ENCODE measurements around the gene PCSK2. TPM values are rescaled to one million over a fixed set of nuclear protein-coding genes. Genes with fewer than 3 reads are reported as not detected.

Gene PCSK2
- total and polyA plus RNA-seq, 4 donors: 0.08 to 0.14 (median 0.09) TPM; not detected in 1

DNA sequence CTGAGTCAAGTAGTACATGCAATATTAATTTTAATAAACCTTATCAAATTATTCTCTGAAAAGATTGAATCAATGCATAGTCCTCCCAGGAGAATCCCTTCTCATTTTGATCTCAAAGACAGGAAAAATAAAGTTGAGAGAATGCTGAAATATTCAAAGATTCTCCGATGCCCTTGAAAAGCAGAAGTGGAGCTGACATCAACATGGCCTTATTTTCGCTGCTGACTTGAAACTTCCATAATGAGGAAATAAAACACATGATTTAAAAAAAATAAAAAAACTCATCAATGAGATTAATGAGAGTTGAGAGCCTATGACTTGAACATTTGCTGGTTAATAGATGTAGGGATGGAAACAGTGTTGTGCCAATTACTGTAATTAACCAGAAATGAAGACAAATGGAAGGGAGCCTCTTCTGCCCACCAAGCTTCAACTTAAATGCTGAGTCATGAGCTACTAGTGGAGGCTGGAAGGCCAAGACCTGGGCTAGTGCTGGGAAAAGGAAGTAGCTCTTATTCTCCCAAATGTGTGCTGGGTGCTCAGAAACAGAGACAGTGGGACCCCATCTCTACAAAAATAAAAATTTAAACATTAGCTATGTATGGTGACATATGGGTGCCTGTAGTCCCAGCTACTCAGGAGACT lies 164.4 kb downstream of the PCSK2 start:
- Histone ChIP-seq H3K9ac (ENCODE audit: low read depth in 1 of 2, low read length in 2 of 2) (no peak overlapping the region), H3K36me3 (ENCODE audit: control insufficient read depth in 4 of 4, insufficient read depth in 3 of 4, low read depth in 1 of 4, low read length in 3 of 4) (no peaks in the 10 kb centered on the region), H3K9me3 (ENCODE audit: control insufficient read depth in 4 of 4, low read length in 3 of 4) (no peaks in the 10 kb centered on the region), H3K27ac (ENCODE audit: low read depth in 1 of 2, low read length in 2 of 2) (no peak overlapping the region), H3K4me3 (ENCODE audit: low read depth in 1 of 3, low read length in 3 of 3) (no peak overlapping the region), H3K27me3 (ENCODE audit: control insufficient read depth in 4 of 4, insufficient read depth in 4 of 4, low read length in 3 of 4) (peaks cover 0 to 4% (median 1%) of the 10 kb centered on the region in 4 donors), H3K4me1 (ENCODE audit: control insufficient read depth in 4 of 4, insufficient read depth in 4 of 4, low read length in 3 of 4) (no peaks in the 10 kb centered on the region)
- WGBS: 80% methylated on average over 2 of the region's 2 CpGs
- TF ChIP-seq HNF4A (conservative IDR thresholded peaks at IDR 0.05) (no peak), JUND (IDR thresholded peaks at IDR 0.05) (no peak), TAF1 (conservative IDR thresholded peaks at IDR 0.05) (no peak)
- DNase-seq (ENCODE audit: low spot score): no peak

DNA sequence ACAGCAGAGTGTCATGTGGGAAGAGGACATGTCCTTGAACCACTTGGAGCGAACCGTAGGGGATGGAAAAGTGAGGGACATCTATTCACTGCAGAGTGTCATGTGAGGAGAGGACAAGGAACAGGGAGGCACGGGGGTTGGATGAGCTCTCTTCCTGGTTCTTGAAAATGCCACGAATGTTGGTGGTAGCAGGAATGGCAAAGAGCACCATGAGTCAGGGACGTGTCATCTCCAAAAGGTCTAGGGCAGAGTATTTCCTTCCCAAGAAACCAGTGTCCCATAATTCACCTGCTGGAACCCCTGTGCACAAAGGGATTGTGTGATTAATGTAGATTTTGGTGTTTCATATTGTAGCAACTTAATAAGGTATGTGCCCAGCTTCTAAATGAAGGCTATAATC lies 167.6 kb downstream of the PCSK2 start:
- DNase-seq (ENCODE audit: low spot score): no peak
- H3K36me3 ChIP-seq (ENCODE audit: control insufficient read depth in 4 of 4, insufficient read depth in 3 of 4, low read depth in 1 of 4, low read length in 3 of 4): no peaks in the 10 kb centered on the region
- no peak overlapping the region for H3K4me3 ChIP-seq (ENCODE audit: low read depth in 1 of 3, low read length in 3 of 3)
- WGBS: 63% methylated on average over 5 of the region's 5 CpGs
- peaks cover 0 to under 1% (median 0%) of the 10 kb centered on the region in 4 donors for H3K27me3 ChIP-seq (ENCODE audit: control insufficient read depth in 4 of 4, insufficient read depth in 4 of 4, low read length in 3 of 4)
- no peaks in the 10 kb centered on the region for H3K4me1 ChIP-seq (ENCODE audit: control insufficient read depth in 4 of 4, insufficient read depth in 4 of 4, low read length in 3 of 4)
- H3K27ac ChIP-seq (ENCODE audit: low read depth in 1 of 2, low read length in 2 of 2): no peak overlapping the region
- H3K9me3 ChIP-seq (ENCODE audit: control insufficient read depth in 4 of 4, low read length in 3 of 4): no peaks in the 10 kb centered on the region
- no peak overlapping the region for H3K9ac ChIP-seq (ENCODE audit: low read depth in 1 of 2, low read length in 2 of 2)
- no peak for TF ChIP-seq HNF4A (conservative IDR thresholded peaks at IDR 0.05)
- TF ChIP-seq, protein P1, sequence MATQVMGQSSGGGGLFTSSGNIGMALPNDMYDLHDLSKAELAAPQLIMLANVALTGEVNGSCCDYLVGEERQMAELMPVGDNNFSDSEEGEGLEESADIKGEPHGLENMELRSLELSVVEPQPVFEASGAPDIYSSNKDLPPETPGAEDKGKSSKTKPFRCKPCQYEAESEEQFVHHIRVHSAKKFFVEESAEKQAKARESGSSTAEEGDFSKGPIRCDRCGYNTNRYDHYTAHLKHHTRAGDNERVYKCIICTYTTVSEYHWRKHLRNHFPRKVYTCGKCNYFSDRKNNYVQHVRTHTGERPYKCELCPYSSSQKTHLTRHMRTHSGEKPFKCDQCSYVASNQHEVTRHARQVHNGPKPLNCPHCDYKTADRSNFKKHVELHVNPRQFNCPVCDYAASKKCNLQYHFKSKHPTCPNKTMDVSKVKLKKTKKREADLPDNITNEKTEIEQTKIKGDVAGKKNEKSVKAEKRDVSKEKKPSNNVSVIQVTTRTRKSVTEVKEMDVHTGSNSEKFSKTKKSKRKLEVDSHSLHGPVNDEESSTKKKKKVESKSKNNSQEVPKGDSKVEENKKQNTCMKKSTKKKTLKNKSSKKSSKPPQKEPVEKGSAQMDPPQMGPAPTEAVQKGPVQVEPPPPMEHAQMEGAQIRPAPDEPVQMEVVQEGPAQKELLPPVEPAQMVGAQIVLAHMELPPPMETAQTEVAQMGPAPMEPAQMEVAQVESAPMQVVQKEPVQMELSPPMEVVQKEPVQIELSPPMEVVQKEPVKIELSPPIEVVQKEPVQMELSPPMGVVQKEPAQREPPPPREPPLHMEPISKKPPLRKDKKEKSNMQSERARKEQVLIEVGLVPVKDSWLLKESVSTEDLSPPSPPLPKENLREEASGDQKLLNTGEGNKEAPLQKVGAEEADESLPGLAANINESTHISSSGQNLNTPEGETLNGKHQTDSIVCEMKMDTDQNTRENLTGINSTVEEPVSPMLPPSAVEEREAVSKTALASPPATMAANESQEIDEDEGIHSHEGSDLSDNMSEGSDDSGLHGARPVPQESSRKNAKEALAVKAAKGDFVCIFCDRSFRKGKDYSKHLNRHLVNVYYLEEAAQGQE (IDR thresholded peaks at IDR 0.05): no peak
- TF ChIP-seq, protein P2, sequence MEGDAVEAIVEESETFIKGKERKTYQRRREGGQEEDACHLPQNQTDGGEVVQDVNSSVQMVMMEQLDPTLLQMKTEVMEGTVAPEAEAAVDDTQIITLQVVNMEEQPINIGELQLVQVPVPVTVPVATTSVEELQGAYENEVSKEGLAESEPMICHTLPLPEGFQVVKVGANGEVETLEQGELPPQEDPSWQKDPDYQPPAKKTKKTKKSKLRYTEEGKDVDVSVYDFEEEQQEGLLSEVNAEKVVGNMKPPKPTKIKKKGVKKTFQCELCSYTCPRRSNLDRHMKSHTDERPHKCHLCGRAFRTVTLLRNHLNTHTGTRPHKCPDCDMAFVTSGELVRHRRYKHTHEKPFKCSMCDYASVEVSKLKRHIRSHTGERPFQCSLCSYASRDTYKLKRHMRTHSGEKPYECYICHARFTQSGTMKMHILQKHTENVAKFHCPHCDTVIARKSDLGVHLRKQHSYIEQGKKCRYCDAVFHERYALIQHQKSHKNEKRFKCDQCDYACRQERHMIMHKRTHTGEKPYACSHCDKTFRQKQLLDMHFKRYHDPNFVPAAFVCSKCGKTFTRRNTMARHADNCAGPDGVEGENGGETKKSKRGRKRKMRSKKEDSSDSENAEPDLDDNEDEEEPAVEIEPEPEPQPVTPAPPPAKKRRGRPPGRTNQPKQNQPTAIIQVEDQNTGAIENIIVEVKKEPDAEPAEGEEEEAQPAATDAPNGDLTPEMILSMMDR (IDR thresholded peaks at IDR 0.05; ENCODE audit: low read depth, low read length, missing input control): no peak
- TF ChIP-seq YY1 (IDR thresholded peaks at IDR 0.05): no peak
- TF ChIP-seq SP1 (IDR thresholded peaks at IDR 0.05): no peak
- no peak for TF ChIP-seq RAD21 (IDR thresholded peaks at IDR 0.05)
- TF ChIP-seq RXRA (IDR thresholded peaks at IDR 0.05): no peak
- no peak for TF ChIP-seq HNF4G (IDR thresholded peaks at IDR 0.05)
- no peak for TF ChIP-seq FOXA2 (IDR thresholded peaks at IDR 0.05)
- no peak for TF ChIP-seq JUND (IDR thresholded peaks at IDR 0.05)
- TF ChIP-seq GABPA (IDR thresholded peaks at IDR 0.05 in 1 of 2, conservative IDR thresholded peaks at IDR 0.05 in 1 of 2): no peak
- no peak for TF ChIP-seq EGR1 (IDR thresholded peaks at IDR 0.05; ENCODE audit: low read depth in 2 of 2)
- TF ChIP-seq, protein P3, sequence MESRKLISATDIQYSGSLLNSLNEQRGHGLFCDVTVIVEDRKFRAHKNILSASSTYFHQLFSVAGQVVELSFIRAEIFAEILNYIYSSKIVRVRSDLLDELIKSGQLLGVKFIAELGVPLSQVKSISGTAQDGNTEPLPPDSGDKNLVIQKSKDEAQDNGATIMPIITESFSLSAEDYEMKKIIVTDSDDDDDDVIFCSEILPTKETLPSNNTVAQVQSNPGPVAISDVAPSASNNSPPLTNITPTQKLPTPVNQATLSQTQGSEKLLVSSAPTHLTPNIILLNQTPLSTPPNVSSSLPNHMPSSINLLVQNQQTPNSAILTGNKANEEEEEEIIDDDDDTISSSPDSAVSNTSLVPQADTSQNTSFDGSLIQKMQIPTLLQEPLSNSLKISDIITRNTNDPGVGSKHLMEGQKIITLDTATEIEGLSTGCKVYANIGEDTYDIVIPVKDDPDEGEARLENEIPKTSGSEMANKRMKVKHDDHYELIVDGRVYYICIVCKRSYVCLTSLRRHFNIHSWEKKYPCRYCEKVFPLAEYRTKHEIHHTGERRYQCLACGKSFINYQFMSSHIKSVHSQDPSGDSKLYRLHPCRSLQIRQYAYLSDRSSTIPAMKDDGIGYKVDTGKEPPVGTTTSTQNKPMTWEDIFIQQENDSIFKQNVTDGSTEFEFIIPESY (IDR thresholded peaks at IDR 0.05): no peak

Data from liver (tissue), 9 donors.